HFF-Myc (cell line): ENCODE data around the gene GPNMB.
"Not testable (repeated sequence)": the region's sequence is repeated elsewhere in the genome, so short reads cannot be mapped to it uniquely, and the experiment has no call there.

Experiments used
- DNase-seq: peaks from one replicate; pipeline ENCODE4 v3.0.0-alpha.2; 2011; ENCODE audit warnings: low read depth; ENCODE audit errors: extremely low read depth
- H3K4me3 ChIP-seq: replicated peaks from 2 replicates; pipeline ENCODE4 v1.5.1; 2011; ENCODE audit warnings: low read depth, mild to moderate bottlenecking, control low read depth, low read length
- TF ChIP-seq, protein P1 (sequence below): IDR thresholded peaks from 2 replicates; pipeline ENCODE4 v1.5.1; 2012; ENCODE audit warnings: mild to moderate bottlenecking, low read depth, low read length, control low read depth; ENCODE audit errors: missing control alignments

Gene GPNMB

DNA sequence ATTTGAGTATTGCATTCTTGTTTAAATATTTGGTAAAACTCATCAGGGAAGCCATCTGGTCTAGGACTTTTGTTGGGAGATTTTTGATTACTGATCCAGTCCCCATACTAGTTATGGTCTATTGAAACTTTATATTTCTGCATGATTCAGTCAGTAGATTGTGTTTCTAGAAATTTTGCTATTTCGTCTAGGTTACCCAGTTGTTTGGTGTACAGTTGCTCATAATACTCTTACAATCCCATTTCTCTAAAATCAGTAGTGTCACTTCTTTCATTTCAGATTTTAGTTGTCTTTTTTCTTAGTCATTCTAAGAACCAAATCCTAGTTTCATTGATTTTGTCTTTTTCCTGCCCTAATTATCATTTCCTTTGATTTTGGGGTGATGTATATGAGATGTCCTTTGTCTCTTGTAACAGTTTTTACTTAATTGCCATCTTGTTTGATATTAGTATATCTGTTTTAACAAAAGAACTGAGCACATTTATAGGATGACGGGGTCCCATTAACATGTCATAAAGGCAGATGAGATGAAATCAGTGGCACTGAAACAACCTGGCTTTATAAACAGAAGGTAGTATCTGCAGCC, 60.5 kb downstream of the GPNMB start:
- TF ChIP-seq, protein P1, sequence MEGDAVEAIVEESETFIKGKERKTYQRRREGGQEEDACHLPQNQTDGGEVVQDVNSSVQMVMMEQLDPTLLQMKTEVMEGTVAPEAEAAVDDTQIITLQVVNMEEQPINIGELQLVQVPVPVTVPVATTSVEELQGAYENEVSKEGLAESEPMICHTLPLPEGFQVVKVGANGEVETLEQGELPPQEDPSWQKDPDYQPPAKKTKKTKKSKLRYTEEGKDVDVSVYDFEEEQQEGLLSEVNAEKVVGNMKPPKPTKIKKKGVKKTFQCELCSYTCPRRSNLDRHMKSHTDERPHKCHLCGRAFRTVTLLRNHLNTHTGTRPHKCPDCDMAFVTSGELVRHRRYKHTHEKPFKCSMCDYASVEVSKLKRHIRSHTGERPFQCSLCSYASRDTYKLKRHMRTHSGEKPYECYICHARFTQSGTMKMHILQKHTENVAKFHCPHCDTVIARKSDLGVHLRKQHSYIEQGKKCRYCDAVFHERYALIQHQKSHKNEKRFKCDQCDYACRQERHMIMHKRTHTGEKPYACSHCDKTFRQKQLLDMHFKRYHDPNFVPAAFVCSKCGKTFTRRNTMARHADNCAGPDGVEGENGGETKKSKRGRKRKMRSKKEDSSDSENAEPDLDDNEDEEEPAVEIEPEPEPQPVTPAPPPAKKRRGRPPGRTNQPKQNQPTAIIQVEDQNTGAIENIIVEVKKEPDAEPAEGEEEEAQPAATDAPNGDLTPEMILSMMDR, result no peak
- no peak for DNase-seq
- H3K4me3 ChIP-seq, result no peak overlapping the region

DNA sequence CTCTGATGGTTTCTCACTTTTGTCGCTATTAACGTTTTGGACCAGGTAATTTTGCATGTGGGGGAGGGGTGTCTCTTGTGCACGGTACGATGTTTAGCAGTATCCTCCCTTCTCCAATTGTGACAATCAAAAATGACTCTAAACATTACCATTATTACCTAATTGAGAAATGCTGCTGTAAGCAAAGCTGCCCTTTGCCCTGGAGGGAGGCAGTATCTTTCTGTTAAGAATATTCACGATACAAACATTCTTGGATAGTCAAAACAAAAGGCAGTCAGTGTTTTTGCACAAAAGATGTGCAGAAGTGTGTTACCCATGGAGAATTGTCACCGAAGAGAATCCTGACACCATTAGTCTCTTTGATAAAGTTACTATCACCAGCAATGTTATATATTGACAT, 62.2 kb downstream of the GPNMB start:
- no peak overlapping the region for H3K4me3 ChIP-seq
- TF ChIP-seq, protein P1, result no peak
- no peak for DNase-seq

DNA sequence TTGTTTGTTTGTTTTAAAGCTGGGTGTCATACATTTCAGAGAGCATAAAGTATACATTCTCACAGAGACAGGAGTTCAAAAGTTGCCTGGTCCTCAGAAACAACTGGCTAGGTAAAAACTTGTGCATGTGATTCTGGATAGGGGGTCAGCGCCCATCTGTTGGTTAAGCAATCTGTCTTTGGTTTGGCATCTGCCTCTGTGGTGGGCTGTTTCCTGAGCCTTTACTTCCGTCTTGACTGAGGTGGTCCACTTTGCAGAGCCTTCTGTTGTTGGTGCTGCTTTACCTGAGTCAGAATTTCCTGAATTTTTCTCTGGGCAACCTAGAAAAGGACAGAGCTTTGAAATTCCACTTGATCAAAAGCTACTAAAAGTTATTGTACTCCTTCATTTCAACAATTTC, 65.6 kb downstream of the GPNMB start:
- not testable (repeated sequence) for DNase-seq, H3K4me3 ChIP-seq

DNA sequence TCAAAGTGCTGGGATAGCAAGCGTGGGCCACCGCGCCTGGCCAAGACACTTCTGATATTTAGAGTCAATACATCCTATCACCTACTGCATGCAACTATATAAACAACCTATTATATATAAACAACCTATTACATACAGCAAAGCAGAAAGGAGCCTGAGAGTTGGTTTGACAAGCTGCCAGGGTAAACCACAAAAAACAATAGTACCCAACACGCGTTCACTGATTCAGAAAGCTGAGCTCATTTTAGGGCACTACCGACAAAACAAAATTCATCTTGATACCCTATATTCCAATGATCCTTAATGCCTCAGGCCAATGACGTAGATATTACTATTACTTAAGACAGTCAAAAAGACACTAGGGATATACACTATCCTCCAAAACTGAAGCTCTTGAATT, 68.8 kb downstream of the GPNMB start:
- DNase-seq, result no peak
- TF ChIP-seq, protein P1, result no peak

More for the DNA sequence above, 68.8 kb downstream of the GPNMB start:
- no peak overlapping the region for H3K4me3 ChIP-seq
